ENCODE data around the gene SON. TPM values are rescaled to one million over a fixed set of nuclear protein-coding genes. Genes with fewer than 3 reads are reported as not detected.

SON gene
- total RNA-seq, 1 experiment from 2014 or later = 329 TPM

- H4K91ac ChIP-seq (ENCODE audit: insufficient read length, low read depth, low read length) = no peak overlapping the region
- no peak overlapping the region for H3K14ac ChIP-seq (ENCODE audit: insufficient read depth, low read length)
- H2BK120ac ChIP-seq (ENCODE audit: low read depth, low read length, poor library complexity, severe bottlenecking) = no peak overlapping the region
- no peak overlapping the region for H2BK12ac ChIP-seq (ENCODE audit: insufficient read length, low read depth, low read length)
- H3T11ph ChIP-seq (ENCODE audit: low read length) = no peak overlapping the region
- no peak overlapping the region for H4K5ac ChIP-seq (ENCODE audit: insufficient read length, low read depth, low read length)
- no peaks in the 10 kb centered on the region for H3K27me3 Mint-ChIP-seq (ENCODE audit: low read depth)
- H3K27ac ChIP-seq (ENCODE audit: insufficient read length, low read depth, low read length) = no peak overlapping the region
- H4K8ac ChIP-seq (replicated peaks; ENCODE audit: insufficient read length, low read depth, low read length) = no peak overlapping the region
- no peaks in the 10 kb centered on the region for H3K4me1 ChIP-seq (ENCODE audit: insufficient read depth, low read length)
- no peak overlapping the region for H3K4ac ChIP-seq (ENCODE audit: low read depth, low read length)
- H3K23ac ChIP-seq (ENCODE audit: insufficient read length, low read depth, low read length) = no peak overlapping the region
- H2BK15ac ChIP-seq (ENCODE audit: low read depth, low read length) = no peak overlapping the region
- H3K9me3 Mint-ChIP-seq = no peaks in the 10 kb centered on the region
- H3K23me2 ChIP-seq (ENCODE audit: insufficient read length, low read depth, low read length, poor library complexity, severe bottlenecking) = no peaks in the 10 kb centered on the region
- peaks cover 75 to 96% (median 94%) of the 10 kb centered on the region in 3 experiments for H3K36me3 Mint-ChIP-seq (ENCODE audit: insufficient read depth in 1 of 3, low read depth in 3 of 3)
- H3K79me2 ChIP-seq (ENCODE audit: insufficient read depth, low read length) = peaks cover 39% of the 10 kb centered on the region; the same call in 1 of the 2 replicates
- H3K4me2 ChIP-seq (ENCODE audit: insufficient read depth, insufficient read length, low read length) = no peak overlapping the region
- no peaks in the 10 kb centered on the region for H3K9me3 ChIP-seq (ENCODE audit: control insufficient read depth, low read depth, low read length)
- H2BK20ac ChIP-seq (ENCODE audit: low read depth, low read length, poor library complexity, severe bottlenecking) = no peak overlapping the region
- H3K4me3 Mint-ChIP-seq = no peak overlapping the region
- H3K9ac ChIP-seq (ENCODE audit: extremely low read depth, insufficient read length, low read length) = no peak overlapping the region
- H3K4me1 Mint-ChIP-seq = peaks cover 4 to 5% of the 10 kb centered on the region in 2 experiments; a peak in 2 of 4 replicates
- no peak overlapping the region for H3K27ac Mint-ChIP-seq
- H3K27me3 ChIP-seq (ENCODE audit: insufficient read depth, low read length) = no peaks in the 10 kb centered on the region
- H3K18ac ChIP-seq (ENCODE audit: insufficient read length, low read depth, low read length) = no peak overlapping the region
- H3K79me1 ChIP-seq (ENCODE audit: insufficient read depth, low read depth, low read length, poor library complexity, severe bottlenecking) = peaks cover 13% of the 10 kb centered on the region
- no peaks in the 10 kb centered on the region for H4K20me1 ChIP-seq (ENCODE audit: control insufficient read depth, insufficient read depth, insufficient read length)
- no peak overlapping the region for H3K56ac ChIP-seq (ENCODE audit: insufficient read length, low read depth, low read length)
- no peak overlapping the region for H2AK5ac ChIP-seq (ENCODE audit: insufficient read length, low read length)
- TF ChIP-seq, protein P1, sequence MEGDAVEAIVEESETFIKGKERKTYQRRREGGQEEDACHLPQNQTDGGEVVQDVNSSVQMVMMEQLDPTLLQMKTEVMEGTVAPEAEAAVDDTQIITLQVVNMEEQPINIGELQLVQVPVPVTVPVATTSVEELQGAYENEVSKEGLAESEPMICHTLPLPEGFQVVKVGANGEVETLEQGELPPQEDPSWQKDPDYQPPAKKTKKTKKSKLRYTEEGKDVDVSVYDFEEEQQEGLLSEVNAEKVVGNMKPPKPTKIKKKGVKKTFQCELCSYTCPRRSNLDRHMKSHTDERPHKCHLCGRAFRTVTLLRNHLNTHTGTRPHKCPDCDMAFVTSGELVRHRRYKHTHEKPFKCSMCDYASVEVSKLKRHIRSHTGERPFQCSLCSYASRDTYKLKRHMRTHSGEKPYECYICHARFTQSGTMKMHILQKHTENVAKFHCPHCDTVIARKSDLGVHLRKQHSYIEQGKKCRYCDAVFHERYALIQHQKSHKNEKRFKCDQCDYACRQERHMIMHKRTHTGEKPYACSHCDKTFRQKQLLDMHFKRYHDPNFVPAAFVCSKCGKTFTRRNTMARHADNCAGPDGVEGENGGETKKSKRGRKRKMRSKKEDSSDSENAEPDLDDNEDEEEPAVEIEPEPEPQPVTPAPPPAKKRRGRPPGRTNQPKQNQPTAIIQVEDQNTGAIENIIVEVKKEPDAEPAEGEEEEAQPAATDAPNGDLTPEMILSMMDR (conservative IDR thresholded peaks at IDR 0.05) = no peak
- H2AFZ ChIP-seq (ENCODE audit: low read length) = no peak overlapping the region
- WGBS (ENCODE audit: extremely low coverage, insufficient read length, low lambda C conversion rate) = no CpG with 5 or more reads among the region's 2 CpGs
- H2BK5ac ChIP-seq (ENCODE audit: insufficient read length, low read length) = no peak overlapping the region
- DNase-seq = no peak
Observed at GRCh38 chr21:33551664-33552063, 8.8 kb downstream of the SON start.
